ENCODE results near the gene BACH2. TPM values are rescaled to one million over a fixed set of nuclear protein-coding genes. Genes with fewer than 3 reads are reported as not detected.

BACH2 gene
- total RNA-seq, 1 experiment from 2014 or later: 3.3 TPM

DNA sequence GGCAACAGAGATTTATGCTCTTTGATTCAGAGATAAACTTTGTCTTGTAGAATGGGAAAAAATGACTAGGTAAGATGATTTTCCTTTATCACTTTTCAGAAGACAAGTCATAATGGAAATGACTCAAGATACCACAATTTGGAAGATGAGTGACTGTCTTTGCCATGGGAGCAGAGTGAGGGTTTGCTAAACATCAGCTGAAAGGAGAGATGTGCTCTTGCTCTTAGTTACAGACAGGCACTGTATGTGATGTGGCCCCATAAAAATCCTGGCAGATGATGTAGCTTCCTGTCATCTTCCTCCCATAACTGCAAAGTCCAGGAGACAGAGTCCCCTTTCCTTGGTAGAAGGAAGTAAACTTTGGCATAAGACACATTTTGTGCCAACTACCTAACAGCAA lies 47.6 kb downstream of the BACH2 start:
- Histone ChIP-seq H3K27me3 (ENCODE audit: insufficient read depth, low read length) (no peaks in the 10 kb centered on the region), H3K9me2 (ENCODE audit: insufficient read depth) (no peaks in the 10 kb centered on the region), H3K9ac (ENCODE audit: low read length) (no peak overlapping the region), H3K9me3 (ENCODE audit: control insufficient read depth in 1 of 2, insufficient read depth in 1 of 2, low read depth in 1 of 2, low read length in 2 of 2) (no peaks in the 10 kb centered on the region), H2AFZ (ENCODE audit: low read depth, low read length, poor library complexity, severe bottlenecking) (no peak overlapping the region), H3K36me3 (ENCODE audit: control insufficient read depth in 1 of 2, insufficient read depth in 2 of 2, low read length in 2 of 2) (no peaks in the 10 kb centered on the region), H3K4me1 (ENCODE audit: control insufficient read depth in 1 of 2, insufficient read depth in 2 of 2, low read length in 2 of 2) (no peaks in the 10 kb centered on the region), H3K4me2 (ENCODE audit: low read length) (no peak overlapping the region), H3K27ac (ENCODE audit: low read depth, low read length) (no peak overlapping the region), H3K79me2 (ENCODE audit: insufficient read depth, low read length) (no peaks in the 10 kb centered on the region), H3K4me3 (replicated peaks in 1 of 2; ENCODE audit: low read depth in 1 of 2, low read length in 2 of 2) (no peak overlapping the region), H4K20me1 (ENCODE audit: insufficient read depth) (no peaks in the 10 kb centered on the region)
- no peak for TF ChIP-seq SRF (IDR thresholded peaks at IDR 0.05; ENCODE audit: low read depth)
- no TSS peak for BruUV-seq (replicated peaks)
- ChIA-PET CTCF (no interaction called here), POLR2A (no interaction called here), RAD21 (ENCODE audit: low non-redundant PET in 1 of 2, low total read pairs in 2 of 2, uncharacterized antibody in 2 of 2, unreplicated experiment in 2 of 2) (no interaction called here)
- intact Hi-C loops (cut with micrococcal nuclease): no loop called here
- ATAC-seq: no peak
- DNase-seq (ENCODE audit: low read depth, low spot score): no peak

DNA sequence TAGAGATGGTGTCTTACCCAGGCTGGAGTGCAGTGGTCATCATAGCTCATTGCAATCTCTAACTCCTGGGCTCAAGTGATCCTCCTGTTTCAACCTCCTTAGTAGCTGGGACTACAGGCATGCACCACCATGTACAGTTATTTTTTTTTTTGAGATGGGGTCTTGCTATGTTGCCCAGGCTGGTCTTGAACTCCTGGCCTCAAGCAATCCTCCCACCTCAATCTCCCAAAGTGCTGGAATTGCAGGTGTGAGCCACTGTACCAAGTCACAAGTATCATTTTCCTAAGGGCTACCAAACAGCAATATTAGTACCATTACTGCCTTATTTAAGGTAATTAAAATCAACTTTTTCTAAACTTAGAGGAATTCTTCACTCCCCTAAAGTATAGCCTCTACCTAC lies 49.4 kb downstream of the BACH2 start:
- RAD21 ChIA-PET (ENCODE audit: low non-redundant PET in 1 of 2, low total read pairs in 2 of 2, uncharacterized antibody in 2 of 2, unreplicated experiment in 2 of 2): no interaction called here

More for the DNA sequence above, 49.4 kb downstream of the BACH2 start:
- TF ChIP-seq POLR2AphosphoS5 (IDR thresholded peaks at IDR 0.05; ENCODE audit: low read depth, low read length) (no peak), ATF3 (IDR thresholded peaks at IDR 0.05) (no peak), CBX3 (IDR thresholded peaks at IDR 0.05; ENCODE audit: low read depth) (no peak), EZH2 (IDR thresholded peaks at IDR 0.05) (no peak), CEBPB (IDR thresholded peaks at IDR 0.05; ENCODE audit: low read depth) (no peak), TCF7L2 (IDR thresholded peaks at IDR 0.05; ENCODE audit: borderline replicate concordance, extremely low read depth, insufficient read depth, insufficient read length) (no peak), EGR1 (IDR thresholded peaks at IDR 0.05; ENCODE audit: low read depth) (no peak), YY1 (IDR thresholded peaks at IDR 0.05; ENCODE audit: extremely low read depth, insufficient replicate concordance, low read depth, low read length) (no peak), SP1 (IDR thresholded peaks at IDR 0.05; ENCODE audit: low read depth) (no peak), EZH2phosphoT487 (IDR thresholded peaks at IDR 0.05; ENCODE audit: borderline replicate concordance) (no peak), ZNF274 (IDR thresholded peaks at IDR 0.05; ENCODE audit: low read depth, low read length) (no peak), ZFX (IDR thresholded peaks at IDR 0.05) (no peak), FOSL1 (IDR thresholded peaks at IDR 0.05; ENCODE audit: low read depth) (no peak), POLR2A (IDR thresholded peaks at IDR 0.05; ENCODE audit: borderline replicate concordance, extremely low read depth, insufficient read depth, insufficient read length) (no peak), SRF (IDR thresholded peaks at IDR 0.05; ENCODE audit: low read depth) (no peak)
- TF ChIP-seq, protein P1, sequence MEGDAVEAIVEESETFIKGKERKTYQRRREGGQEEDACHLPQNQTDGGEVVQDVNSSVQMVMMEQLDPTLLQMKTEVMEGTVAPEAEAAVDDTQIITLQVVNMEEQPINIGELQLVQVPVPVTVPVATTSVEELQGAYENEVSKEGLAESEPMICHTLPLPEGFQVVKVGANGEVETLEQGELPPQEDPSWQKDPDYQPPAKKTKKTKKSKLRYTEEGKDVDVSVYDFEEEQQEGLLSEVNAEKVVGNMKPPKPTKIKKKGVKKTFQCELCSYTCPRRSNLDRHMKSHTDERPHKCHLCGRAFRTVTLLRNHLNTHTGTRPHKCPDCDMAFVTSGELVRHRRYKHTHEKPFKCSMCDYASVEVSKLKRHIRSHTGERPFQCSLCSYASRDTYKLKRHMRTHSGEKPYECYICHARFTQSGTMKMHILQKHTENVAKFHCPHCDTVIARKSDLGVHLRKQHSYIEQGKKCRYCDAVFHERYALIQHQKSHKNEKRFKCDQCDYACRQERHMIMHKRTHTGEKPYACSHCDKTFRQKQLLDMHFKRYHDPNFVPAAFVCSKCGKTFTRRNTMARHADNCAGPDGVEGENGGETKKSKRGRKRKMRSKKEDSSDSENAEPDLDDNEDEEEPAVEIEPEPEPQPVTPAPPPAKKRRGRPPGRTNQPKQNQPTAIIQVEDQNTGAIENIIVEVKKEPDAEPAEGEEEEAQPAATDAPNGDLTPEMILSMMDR (IDR thresholded peaks at IDR 0.05 in 2 of 3, conservative IDR thresholded peaks at IDR 0.05 in 1 of 3; ENCODE audit: borderline replicate concordance in 1 of 3, insufficient read depth in 1 of 3, low read depth in 2 of 3, low read length in 2 of 3): no peak
- TF ChIP-seq, protein P2, sequence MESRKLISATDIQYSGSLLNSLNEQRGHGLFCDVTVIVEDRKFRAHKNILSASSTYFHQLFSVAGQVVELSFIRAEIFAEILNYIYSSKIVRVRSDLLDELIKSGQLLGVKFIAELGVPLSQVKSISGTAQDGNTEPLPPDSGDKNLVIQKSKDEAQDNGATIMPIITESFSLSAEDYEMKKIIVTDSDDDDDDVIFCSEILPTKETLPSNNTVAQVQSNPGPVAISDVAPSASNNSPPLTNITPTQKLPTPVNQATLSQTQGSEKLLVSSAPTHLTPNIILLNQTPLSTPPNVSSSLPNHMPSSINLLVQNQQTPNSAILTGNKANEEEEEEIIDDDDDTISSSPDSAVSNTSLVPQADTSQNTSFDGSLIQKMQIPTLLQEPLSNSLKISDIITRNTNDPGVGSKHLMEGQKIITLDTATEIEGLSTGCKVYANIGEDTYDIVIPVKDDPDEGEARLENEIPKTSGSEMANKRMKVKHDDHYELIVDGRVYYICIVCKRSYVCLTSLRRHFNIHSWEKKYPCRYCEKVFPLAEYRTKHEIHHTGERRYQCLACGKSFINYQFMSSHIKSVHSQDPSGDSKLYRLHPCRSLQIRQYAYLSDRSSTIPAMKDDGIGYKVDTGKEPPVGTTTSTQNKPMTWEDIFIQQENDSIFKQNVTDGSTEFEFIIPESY (IDR thresholded peaks at IDR 0.05; ENCODE audit: extremely low read depth, insufficient replicate concordance, low read length): no peak
- TF ChIP-seq, protein P3, sequence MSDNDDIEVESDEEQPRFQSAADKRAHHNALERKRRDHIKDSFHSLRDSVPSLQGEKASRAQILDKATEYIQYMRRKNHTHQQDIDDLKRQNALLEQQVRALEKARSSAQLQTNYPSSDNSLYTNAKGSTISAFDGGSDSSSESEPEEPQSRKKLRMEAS (IDR thresholded peaks at IDR 0.05): no peak
- Histone ChIP-seq H3K9me2 (ENCODE audit: insufficient read depth) (no peaks in the 10 kb centered on the region), H3K4me2 (ENCODE audit: low read length) (no peak overlapping the region), H3K27ac (ENCODE audit: low read depth, low read length) (no peak overlapping the region), H3K4me3 (replicated peaks in 1 of 2; ENCODE audit: low read depth in 1 of 2, low read length in 2 of 2) (no peak overlapping the region), H4K20me1 (ENCODE audit: insufficient read depth) (no peaks in the 10 kb centered on the region), H3K36me3 (ENCODE audit: control insufficient read depth in 1 of 2, insufficient read depth in 2 of 2, low read length in 2 of 2) (no peaks in the 10 kb centered on the region), H3K9me3 (ENCODE audit: control insufficient read depth in 1 of 2, insufficient read depth in 1 of 2, low read depth in 1 of 2, low read length in 2 of 2) (no peaks in the 10 kb centered on the region), H3K79me2 (ENCODE audit: insufficient read depth, low read length) (no peaks in the 10 kb centered on the region), H2AFZ (ENCODE audit: low read depth, low read length, poor library complexity, severe bottlenecking) (no peak overlapping the region), H3K27me3 (ENCODE audit: insufficient read depth, low read length) (no peaks in the 10 kb centered on the region), H3K4me1 (ENCODE audit: control insufficient read depth in 1 of 2, insufficient read depth in 2 of 2, low read length in 2 of 2) (no peaks in the 10 kb centered on the region), H3K9ac (ENCODE audit: low read length) (no peak overlapping the region)
- no peak for DNase-seq (ENCODE audit: low read depth, low spot score)
- CTCF ChIA-PET: no interaction called here
- no TSS peak for BruUV-seq (replicated peaks)
- ATAC-seq: no peak
- POLR2A ChIA-PET: no interaction called here
- intact Hi-C loops (cut with micrococcal nuclease): no loop called here

All from HCT116 (cell line).